Thyroid gland (tissue), 4 donors: Measurements from ENCODE around the gene FAM219B. TPM values are rescaled to one million over a fixed set of nuclear protein-coding genes. Genes with fewer than 3 reads are reported as not detected.
"Not testable (repeated sequence)": the region's sequence is repeated elsewhere in the genome, so short reads cannot be mapped to it uniquely, and the experiment has no call there.

Experiments used
- DNase-seq, 2 donors: peaks; one replicate each; pipeline ENCODE4 v3.0.0-alpha.2; 2019
- H3K27ac ChIP-seq, 3 donors: fragments of 200-600 bp; sonication (generic); 1 replicate in 2 of 3; 2 replicates in 1 of 3; pipeline ENCODE4 v1.5.1; 2016 to 2019; ENCODE audit warnings: mild to moderate bottlenecking in 1 of 3, moderate library complexity in 1 of 3
- H3K27me3 ChIP-seq: fragments of 200-600 bp; sonication (generic); one replicate; pipeline ENCODE4 v1.5.1; 2019
- H3K36me3 ChIP-seq, 2 donors: fragments of 200-600 bp; sonication (generic); one replicate each; pipeline ENCODE4 v1.5.1; 2016 to 2019
- H3K4me1 ChIP-seq, 2 donors: fragments of 200-600 bp; sonication (generic); one replicate each; pipeline ENCODE4 v1.5.1; 2017 to 2019
- H3K4me3 ChIP-seq, 3 donors: fragments of 200-600 bp; sonication (generic); replicated peaks in 1 of 3; 1 replicate in 2 of 3; 2 replicates in 1 of 3; pipeline ENCODE4 v1.5.1; 2016; ENCODE audit warnings: mild to moderate bottlenecking in 1 of 3
- H3K9me3 ChIP-seq: fragments of 200-600 bp; sonication (generic); one replicate; pipeline ENCODE4 v1.5.1; 2017
- CTCF ChIP-seq, 6 experiments: fragments of 200-600 bp in 3 of 6; fragments of 450-650 bp in 3 of 6; sonication (generic) in 3 of 6; IDR thresholded peaks; one replicate each; pipeline ENCODE4 v1.5.1; 2016 to 2019; ENCODE audit warnings: antibody characterized with exemption in 6 of 6, mild to moderate bottlenecking in 2 of 6, inconsistent platforms in 1 of 6, moderate library complexity in 1 of 6
- POLR2A ChIP-seq, 2 donors: fragments of 450-650 bp; IDR thresholded peaks; one replicate each; pipeline ENCODE4 v1.6.1; 2017; ENCODE audit warnings: antibody characterized with exemption in 2 of 2, mild to moderate bottlenecking in 2 of 2, moderate library complexity in 1 of 2
- WGBS, 2 donors: methylation state at CpG; one replicate each; pipeline ENCODE4 v1.1.5; 2017; 5-methylcytosine and 5-hydroxymethylcytosine counted together
- intact Hi-C: fragments of 100-400 bp; cut with DNase I; formaldehyde crosslinking; loops from one replicate; pipeline ENCODE4 v1.15.1; 2023
- total RNA-seq, 4 donors: library from RNA; depleted of rRNA; stranded (reverse); fragments of >200 nt; gene quantifications; one replicate each; pipeline ENCODE4 v1.2.3, GENCODE V29; 2016

The FAM219B gene
- total RNA-seq, 4 donors from 2014 or later, result 72.1 to 136 (median 88.2) TPM

GRCh38 chr15:74928771-74929198, 22.1 kb upstream of the FAM219B start:
- Histone ChIP-seq H3K4me3 (no peak overlapping the region), H3K27me3 (no peaks in the 10 kb centered on the region), H3K27ac (no peak overlapping the region), H3K36me3 (peaks cover 33 to 36% of the 10 kb centered on the region in 2 donors), H3K9me3 (no peaks in the 10 kb centered on the region), H3K4me1 (no peaks in the 10 kb centered on the region)
- 96 to 99% methylated on average over 5 of the region's 5 CpGs for WGBS, 2 donors
- intact Hi-C loops, result no loop called here
- no peak for DNase-seq
- TF ChIP-seq CTCF (IDR thresholded peaks at IDR 0.05) (no peak), POLR2A (IDR thresholded peaks at IDR 0.05) (no peak)

GRCh38 chr15:74924525-74924924, 17.9 kb upstream of the FAM219B start:
- H3K4me3 ChIP-seq, result no peak overlapping the region
- no peak for TF ChIP-seq POLR2A (IDR thresholded peaks at IDR 0.05)
- TF ChIP-seq CTCF (IDR thresholded peaks at IDR 0.05), result no peak
- intact Hi-C loops, result no loop called here
- peaks cover 58 to 70% of the 10 kb centered on the region in 2 donors for H3K36me3 ChIP-seq
- H3K27ac ChIP-seq, result no peak overlapping the region
- H3K9me3 ChIP-seq, result no peaks in the 10 kb centered on the region
- H3K27me3 ChIP-seq, result no peaks in the 10 kb centered on the region
- WGBS, 2 donors, result 95 to 98% methylated on average over 3 of the region's 3 CpGs
- DNase-seq, result no peak
- no peaks in the 10 kb centered on the region for H3K4me1 ChIP-seq

- Histone ChIP-seq H3K4me3 (no peak overlapping the region), H3K4me1 (no peaks in the 10 kb centered on the region), H3K9me3 (no peaks in the 10 kb centered on the region), H3K27me3 (no peaks in the 10 kb centered on the region), H3K36me3 (peaks cover 55 to 77% of the 10 kb centered on the region in 2 donors), H3K27ac (no peak overlapping the region)
- DNase-seq, result no peak
- 84% methylated on average over 8 of the region's 8 CpGs for WGBS, 2 donors
- intact Hi-C loops, result no loop called here
- no peak for TF ChIP-seq POLR2A (IDR thresholded peaks at IDR 0.05)
- no peak for TF ChIP-seq CTCF (IDR thresholded peaks at IDR 0.05)
These were observed 13.8 kb upstream of the FAM219B start for GRCh38 chr15:74920456-74920855.

GRCh38 chr15:74917676-74918075, 11.0 kb upstream of the FAM219B start:
- no peak overlapping the region for H3K4me3 ChIP-seq
- H3K36me3 ChIP-seq, result peaks cover 50 to 63% of the 10 kb centered on the region in 2 donors
- H3K9me3 ChIP-seq, result no peaks in the 10 kb centered on the region
- intact Hi-C loops, result no loop called here
- H3K4me1 ChIP-seq, result peaks cover 8 to 11% of the 10 kb centered on the region in 2 donors
- no peak for DNase-seq
- no peaks in the 10 kb centered on the region for H3K27me3 ChIP-seq
- H3K27ac ChIP-seq, result no peak overlapping the region
- TF ChIP-seq POLR2A (IDR thresholded peaks at IDR 0.05), result no peak
- no peak for TF ChIP-seq CTCF (IDR thresholded peaks at IDR 0.05)
- WGBS, 2 donors, result 93 to 94% methylated on average over 6 of the region's 6 CpGs

- WGBS, 2 donors, result 95% methylated on average over 8 of the region's 8 CpGs
- peaks cover 8 to 13% of the 10 kb centered on the region in 2 donors for H3K4me1 ChIP-seq
- H3K36me3 ChIP-seq, result peaks cover 18 to 34% of the 10 kb centered on the region in 2 donors
- DNase-seq, intact Hi-C loops, H3K9me3 ChIP-seq, H3K27me3 ChIP-seq, H3K4me3 ChIP-seq: not testable (repeated sequence)
- H3K27ac ChIP-seq, result peak overlapping the region; percentile 66 to 90 (median 66)
These were observed 7.1 kb upstream of the FAM219B start for GRCh38 chr15:74913799-74914198.

- intact Hi-C loops, result no loop called here
- Histone ChIP-seq H3K27me3 (no peaks in the 10 kb centered on the region), H3K27ac (peak overlapping the region; percentile 66 to 90 (median 81)), H3K36me3 (peaks cover 13 to 28% of the 10 kb centered on the region in 2 donors), H3K4me1 (peaks cover 8 to 13% of the 10 kb centered on the region in 2 donors), H3K4me3 (no peak overlapping the region), H3K9me3 (no peaks in the 10 kb centered on the region)
- 68 to 69% methylated on average over 9 of the region's 9 CpGs for WGBS, 2 donors
- peak; percentile 62 to 64 for DNase-seq
- TF ChIP-seq POLR2A (IDR thresholded peaks at IDR 0.05) (peak in 1 of 2 donors; percentile 20), CTCF (IDR thresholded peaks at IDR 0.05) (no peak)
These were observed 6.4 kb upstream of the FAM219B start for GRCh38 chr15:74913041-74913440.
